CD1c-positive myeloid dendritic cell (primary cell): ENCODE measurements around the gene TMEM175.

Experiments
- DNase-seq: peaks from one replicate; pipeline ENCODE4 v3.0.0-alpha.2; 2016; ENCODE audit errors: extremely low spot score

The TMEM175 gene, protein sequence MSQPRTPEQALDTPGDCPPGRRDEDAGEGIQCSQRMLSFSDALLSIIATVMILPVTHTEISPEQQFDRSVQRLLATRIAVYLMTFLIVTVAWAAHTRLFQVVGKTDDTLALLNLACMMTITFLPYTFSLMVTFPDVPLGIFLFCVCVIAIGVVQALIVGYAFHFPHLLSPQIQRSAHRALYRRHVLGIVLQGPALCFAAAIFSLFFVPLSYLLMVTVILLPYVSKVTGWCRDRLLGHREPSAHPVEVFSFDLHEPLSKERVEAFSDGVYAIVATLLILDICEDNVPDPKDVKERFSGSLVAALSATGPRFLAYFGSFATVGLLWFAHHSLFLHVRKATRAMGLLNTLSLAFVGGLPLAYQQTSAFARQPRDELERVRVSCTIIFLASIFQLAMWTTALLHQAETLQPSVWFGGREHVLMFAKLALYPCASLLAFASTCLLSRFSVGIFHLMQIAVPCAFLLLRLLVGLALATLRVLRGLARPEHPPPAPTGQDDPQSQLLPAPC

DNA sequence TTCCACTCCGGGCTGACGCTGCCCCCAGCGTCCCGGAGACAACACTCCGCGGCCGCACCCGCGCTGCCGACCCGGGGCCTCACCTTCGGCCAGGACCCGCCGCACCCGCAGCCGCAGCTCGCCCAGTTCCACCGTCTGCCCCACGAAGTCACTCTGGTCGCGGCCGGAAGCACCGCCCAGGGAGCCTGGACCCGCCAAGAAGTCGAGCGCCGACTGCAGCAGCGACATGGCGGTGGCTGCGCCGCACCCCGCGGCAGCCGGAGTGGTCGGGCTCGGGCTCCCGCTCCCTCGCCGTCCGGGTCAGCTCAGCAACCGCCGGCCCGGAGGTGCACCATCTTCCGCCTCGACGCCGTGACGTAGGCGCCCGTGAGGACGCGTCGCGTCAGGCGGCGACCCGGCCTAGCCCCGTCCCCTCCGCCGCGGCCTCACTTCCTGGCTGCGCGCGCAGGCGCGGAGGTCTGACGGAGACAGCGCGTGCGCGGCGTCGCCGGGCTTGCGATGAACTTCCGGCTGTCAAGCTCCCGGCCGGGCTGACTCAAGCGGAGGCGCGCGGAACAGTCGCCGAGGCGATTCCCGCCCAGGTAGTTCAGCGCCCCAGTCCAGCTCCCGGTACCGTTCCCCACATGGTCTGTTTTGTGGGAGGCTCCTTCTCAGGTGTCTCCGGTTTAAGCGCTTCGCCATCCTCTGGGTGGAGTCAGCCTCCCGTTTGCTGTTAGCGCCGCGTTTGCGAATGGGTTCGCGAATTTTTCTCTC lies at the start of gene TMEM175, which contains the start of gene GAK:
Gene TMEM175, plus strand, starts transcription at position 501 of the 753 bp plus-strand sequence. CDS start 15,280 bp downstream, outside the sequence.
Gene GAK, minus strand, starts transcription at position 357 of the 753 bp plus-strand sequence. Its CDS starts 129 bp downstream, at position 228.
- DNase-seq, result peak; percentile 100

- no peak for DNase-seq
Observed at GRCh38 chr4:882646-883045, 49.6 kb upstream of the TMEM175 start.

- no peak for DNase-seq
Observed at GRCh38 chr4:883377-884095, 48.7 kb upstream of the TMEM175 start.

- DNase-seq, result no peak
Observed at GRCh38 chr4:884259-884658, 48.0 kb upstream of the TMEM175 start.

GRCh38 chr4:884896-885295 lies 47.4 kb upstream of the TMEM175 start:
- DNase-seq, result no peak

GRCh38 chr4:885353-885752 lies 46.9 kb upstream of the TMEM175 start:
- DNase-seq, result no peak

DNA sequence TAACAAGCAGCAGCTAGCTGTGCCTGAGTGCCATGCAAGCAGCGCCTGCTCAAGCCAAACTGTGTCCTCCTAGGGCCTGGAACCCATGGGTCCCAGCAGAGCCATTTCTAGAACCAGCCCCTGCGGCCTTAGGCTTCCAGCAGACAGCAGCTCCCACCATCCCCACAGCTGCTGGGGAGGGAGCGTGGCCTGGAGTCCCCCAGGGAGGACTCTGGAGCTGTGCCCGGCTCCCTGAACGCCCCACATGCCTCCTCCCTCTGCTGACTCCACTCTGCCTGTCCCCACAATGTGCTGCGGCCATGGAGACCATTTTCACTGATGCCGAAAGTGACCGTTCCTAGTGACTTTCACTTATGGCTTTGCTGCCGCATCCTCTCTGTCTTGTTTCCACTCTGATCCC lies 46.0 kb upstream of the TMEM175 start:
- DNase-seq, result no peak

DNA sequence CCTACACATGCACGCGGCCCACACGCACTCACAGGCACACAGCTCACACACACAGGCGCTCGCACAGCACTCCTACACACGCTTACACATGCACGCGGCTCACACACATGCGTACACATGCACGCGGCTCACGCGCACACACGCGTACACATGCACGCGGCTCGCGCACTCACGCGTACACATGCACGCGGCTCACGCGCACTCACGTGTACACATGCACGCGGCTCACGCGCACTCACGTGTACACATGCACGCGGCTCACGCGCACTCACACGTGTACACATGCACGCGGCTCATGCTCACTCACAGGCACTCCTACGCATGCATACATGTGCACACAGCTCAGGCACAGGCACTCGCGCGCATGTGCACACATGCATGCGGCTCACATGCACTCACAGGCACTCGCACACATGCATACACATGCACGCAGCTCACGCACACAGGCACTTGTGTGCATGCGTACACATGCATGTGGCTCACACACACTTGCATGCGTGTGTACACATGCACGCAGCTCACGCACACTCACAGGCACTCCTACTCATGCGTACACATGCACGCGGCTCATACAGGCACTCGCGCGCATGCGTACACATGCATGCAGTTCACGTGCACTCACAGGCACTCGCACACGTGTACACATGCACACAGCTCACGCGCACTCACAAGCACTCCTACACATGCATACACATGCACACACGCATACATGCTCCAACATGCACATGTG lies 45.1 kb upstream of the TMEM175 start:
- DNase-seq, result no peak

DNA sequence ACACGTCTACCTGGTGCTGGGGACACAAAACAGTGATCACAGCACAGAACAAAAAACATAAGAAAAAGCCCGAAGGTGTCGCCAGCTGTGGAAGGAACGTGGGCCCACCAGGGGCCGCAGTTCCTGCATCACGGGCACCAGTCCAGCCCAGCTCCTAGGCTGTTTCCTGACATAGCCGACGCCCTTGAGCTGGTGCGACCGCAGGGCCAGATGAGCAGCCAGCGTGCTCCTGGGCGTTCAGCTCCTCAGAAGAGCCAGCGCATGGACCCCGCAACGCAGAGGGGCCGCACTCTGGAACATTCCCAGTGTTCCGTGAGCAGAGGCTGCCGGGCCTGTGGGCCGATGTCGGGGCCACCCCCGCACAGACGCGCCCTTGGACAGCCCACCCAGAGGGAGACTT lies 44.2 kb upstream of the TMEM175 start:
- DNase-seq, result no peak

DNA sequence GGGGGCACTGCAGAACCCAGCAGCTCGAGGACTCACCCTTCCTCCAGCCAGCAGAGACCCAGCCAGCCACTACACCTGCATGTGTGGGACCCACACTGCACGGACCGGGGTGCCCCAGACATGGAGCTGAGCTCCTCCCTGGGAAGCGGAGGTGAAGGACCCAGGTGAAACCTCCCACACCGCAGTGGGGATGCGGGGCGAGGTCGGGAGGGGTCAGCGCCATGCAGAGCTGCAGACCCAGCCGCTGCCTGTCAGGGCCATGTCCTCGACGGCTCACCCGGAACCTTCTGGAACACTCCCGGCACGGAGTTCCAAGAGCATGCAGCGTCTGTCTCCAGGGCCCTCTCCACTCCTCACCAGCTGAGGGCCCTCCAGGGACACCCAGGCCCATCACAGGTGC lies 42.7 kb upstream of the TMEM175 start:
- DNase-seq, result no peak

DNA sequence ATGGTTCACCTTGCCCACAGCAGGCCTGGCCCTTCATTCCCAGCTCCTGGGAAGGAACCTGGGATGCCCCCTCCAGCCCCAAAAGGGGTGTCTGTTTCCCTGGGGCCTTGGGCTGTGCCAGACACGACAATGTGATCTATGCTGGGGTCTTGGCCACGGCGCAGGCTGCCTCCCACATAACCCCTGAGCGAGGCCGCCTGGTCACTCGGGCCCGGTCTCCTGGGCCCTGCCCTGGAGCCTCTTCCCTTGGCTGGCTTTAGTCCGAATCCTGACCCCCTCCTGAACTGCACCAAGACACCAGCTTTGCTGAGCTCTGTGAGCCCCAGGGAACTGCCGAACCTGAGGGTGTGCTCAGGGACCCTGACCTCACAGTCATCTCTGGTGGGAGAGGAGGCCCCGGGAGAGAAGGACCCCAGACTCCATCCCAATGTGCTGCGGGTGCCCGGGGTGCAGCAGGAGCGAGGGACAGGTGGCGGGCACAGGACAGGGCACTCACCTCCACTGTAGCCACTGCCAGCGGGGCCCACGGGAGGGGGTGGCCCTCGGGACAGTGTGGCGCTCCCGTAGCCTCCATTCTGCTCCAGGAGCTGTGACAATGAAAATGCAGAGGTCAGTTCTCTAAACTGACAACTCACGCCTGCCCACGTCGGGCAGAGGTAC lies 42.1 kb upstream of the TMEM175 start:
- no peak for DNase-seq

DNA sequence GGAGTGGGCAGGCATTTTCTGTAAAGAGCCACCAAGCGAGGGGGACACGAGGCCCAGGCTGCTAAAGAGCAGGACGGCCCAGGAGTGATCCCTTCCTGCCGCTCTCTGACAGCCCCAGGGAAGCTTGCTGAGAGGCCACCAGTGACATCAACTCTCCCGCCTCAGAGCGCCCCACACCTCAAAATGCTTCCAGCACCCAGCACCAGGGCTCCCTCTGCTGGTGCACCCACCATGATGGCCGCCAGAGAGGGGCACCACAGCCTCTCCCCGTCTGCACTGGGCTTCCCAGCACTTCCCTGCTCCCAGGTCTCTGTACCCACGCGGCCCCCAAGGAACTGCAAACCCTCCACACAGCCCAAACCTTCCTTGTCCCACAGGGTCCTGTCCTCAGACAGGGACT lies 40.5 kb upstream of the TMEM175 start:
- no peak for DNase-seq

- no peak for DNase-seq
Observed at GRCh38 chr4:892780-893179, 39.5 kb upstream of the TMEM175 start.

DNA sequence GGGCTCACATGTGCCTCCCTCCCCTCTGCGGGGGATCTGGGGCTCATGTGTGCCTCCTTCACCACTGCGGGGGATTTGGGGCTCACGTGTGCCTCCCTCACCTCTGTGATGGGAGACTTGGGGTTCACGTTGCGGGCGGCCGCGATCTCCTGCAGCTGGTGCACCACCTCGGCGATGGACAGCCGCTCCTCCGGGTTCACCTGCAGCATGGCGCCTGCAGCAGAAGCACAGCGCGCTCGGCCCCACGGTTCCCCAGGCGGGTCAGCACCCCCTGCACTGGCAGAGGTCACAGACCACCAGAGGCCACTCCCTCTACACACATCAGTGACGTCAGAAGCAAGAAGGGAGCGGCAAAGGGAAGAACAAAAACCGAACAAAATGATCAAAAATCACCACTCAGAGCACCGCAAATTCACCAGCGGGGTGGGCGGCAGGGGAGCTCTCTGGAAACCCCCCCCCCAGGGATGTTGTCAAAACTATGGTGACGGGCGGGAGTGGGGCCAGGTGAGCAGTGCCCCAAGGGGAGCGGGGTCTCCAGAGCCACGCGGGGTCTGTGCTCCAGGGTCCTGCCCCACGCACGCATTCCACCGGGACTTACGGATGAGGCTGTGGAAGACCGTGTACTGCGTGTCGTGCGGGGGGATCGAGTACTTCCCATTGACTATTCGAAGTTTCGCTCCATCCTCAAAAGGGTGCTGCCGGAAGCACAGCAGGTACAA lies 38.8 kb upstream of the TMEM175 start:
- no peak for DNase-seq

DNA sequence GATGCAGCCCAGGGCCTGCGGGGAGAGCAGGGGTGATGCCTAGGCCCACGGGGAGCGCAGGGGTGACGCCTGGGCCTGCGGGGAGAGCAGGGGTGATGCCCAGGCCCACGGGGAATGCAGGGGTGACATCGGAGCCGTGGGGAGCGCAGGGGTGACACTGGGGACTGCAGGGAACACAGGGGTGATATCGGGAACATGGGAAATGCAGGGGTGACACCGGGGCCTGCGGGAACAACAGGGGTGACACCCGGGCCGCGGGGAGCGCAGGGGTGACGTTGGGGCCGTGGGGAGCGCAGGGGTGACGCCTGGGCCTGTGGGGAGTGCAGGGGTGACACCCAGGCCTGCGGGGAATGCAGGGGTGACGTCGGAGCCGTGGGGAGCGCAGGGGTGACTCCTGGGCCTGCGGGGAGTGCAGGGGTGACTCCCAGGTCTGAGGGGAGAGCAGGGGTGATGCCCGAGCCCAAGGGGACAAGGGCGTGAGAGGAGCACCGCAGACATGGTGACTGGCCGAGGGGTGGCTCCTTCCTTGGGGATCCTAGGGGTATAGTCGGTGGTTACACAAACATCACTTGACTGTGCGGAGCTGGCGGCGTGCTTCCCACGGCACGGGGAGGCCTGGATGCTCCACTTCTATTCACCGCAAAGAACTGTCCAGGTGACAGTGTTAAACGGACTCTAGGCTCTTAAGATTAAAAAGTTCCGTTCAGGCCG lies 38.1 kb upstream of the TMEM175 start:
- no peak for DNase-seq

GRCh38 chr4:895596-895995 lies 36.7 kb upstream of the TMEM175 start:
- no peak for DNase-seq

- no peak for DNase-seq
Observed at GRCh38 chr4:896216-896615, 36.0 kb upstream of the TMEM175 start.

- DNase-seq, result no peak
Observed at GRCh38 chr4:896630-897029, 35.6 kb upstream of the TMEM175 start.

DNA sequence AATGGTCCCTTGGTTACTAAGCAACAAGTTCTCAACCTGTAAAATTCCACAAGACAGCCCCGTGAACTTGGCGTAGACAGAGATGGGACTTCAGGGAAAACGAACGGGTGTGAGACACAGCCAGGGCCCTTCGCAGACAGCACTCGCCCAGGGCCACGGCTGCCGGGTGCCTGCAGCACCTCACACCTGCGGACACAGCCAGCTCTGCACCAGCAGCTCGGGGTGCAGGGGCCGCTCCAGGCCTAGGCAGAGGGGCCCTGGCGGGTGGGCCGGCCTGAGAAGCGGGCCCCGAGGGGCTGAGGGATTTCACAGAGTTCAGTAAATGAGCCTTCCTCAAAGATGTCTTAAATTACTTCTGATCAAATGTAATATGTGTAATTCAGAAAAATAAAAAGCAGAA lies 34.1 kb upstream of the TMEM175 start:
- DNase-seq, result no peak
